Neuronal stem cell (in vitro differentiated cells): ENCODE results near the gene ARFGAP1.
A peak's percentile ranks its signal among the peaks of the same experiment; 100 is the strongest.

Experiments
- DNase-seq: peaks from one replicate; pipeline ENCODE4 v3.0.0-alpha.2; 2013; ENCODE audit warnings: low spot score
- H2AFZ ChIP-seq: one replicate; pipeline ENCODE4 v1.6.1; 2013; ENCODE audit warnings: mild to moderate bottlenecking, low read length, inconsistent platforms
- H2AK5ac ChIP-seq: 2 replicates; pipeline ENCODE4 v1.6.1; 2013; ENCODE audit warnings: low read depth, mild to moderate bottlenecking, inconsistent platforms, low read length, moderate library complexity, mixed read lengths
- H2BK120ac ChIP-seq: 2 replicates; pipeline ENCODE4 v1.6.1; 2013; ENCODE audit warnings: low read depth, mild to moderate bottlenecking, inconsistent platforms, low read length, moderate library complexity, mixed read lengths
- H2BK12ac ChIP-seq: one replicate; pipeline ENCODE4 v1.6.1; 2013; ENCODE audit warnings: low read length, inconsistent platforms
- H2BK15ac ChIP-seq: 2 replicates; pipeline ENCODE4 v1.6.1; 2013; ENCODE audit warnings: mild to moderate bottlenecking, low read length, inconsistent platforms, mixed read lengths
- H2BK5ac ChIP-seq: one replicate; pipeline ENCODE4 v1.6.1; 2013; ENCODE audit warnings: inconsistent platforms, mild to moderate bottlenecking, low read length, moderate library complexity
- H3K14ac ChIP-seq: one replicate; pipeline ENCODE4 v1.6.1; 2013; ENCODE audit warnings: low read length, inconsistent platforms
- H3K18ac ChIP-seq: 2 replicates; pipeline ENCODE4 v1.6.1; 2013; ENCODE audit warnings: low read length, inconsistent platforms
- H3K23ac ChIP-seq: 2 replicates; pipeline ENCODE4 v1.6.1; 2013; ENCODE audit warnings: low read depth, mild to moderate bottlenecking, mixed read lengths, low read length, inconsistent platforms; ENCODE audit not compliant: poor library complexity
- H3K27ac ChIP-seq: replicated peaks from 3 replicates; pipeline ENCODE4 v1.5.1; 2013; ENCODE audit warnings: low read length, inconsistent platforms
- H3K27me3 ChIP-seq, 3 experiments: 2 replicates each; pipeline ENCODE4 v1.6.1; 2013; ENCODE audit warnings: low read length in 3 of 3, mild to moderate bottlenecking in 2 of 3, inconsistent platforms in 1 of 3, low read depth in 1 of 3, mixed read lengths in 1 of 3, moderate library complexity in 1 of 3; ENCODE audit not compliant: control insufficient read depth in 3 of 3, insufficient read depth in 3 of 3
- H3K36me3 ChIP-seq, 2 donors: replicated peaks in 1 of 2; 2 replicates each; pipeline ENCODE4 v1.6.1; 2013; ENCODE audit warnings: low read length in 2 of 2; ENCODE audit not compliant: control insufficient read depth in 2 of 2, insufficient read depth in 2 of 2
- H3K4ac ChIP-seq: 2 replicates; pipeline ENCODE4 v1.6.1; 2013; ENCODE audit warnings: inconsistent platforms, mild to moderate bottlenecking, low read length, moderate library complexity
- H3K4me1 ChIP-seq, 2 donors: 1 replicate in 1 of 2; 2 replicates in 1 of 2; pipeline ENCODE4 v1.6.1; 2013; ENCODE audit warnings: low read length in 2 of 2, low read depth in 1 of 2; ENCODE audit not compliant: control insufficient read depth in 2 of 2, insufficient read depth in 1 of 2
- H3K4me2 ChIP-seq: one replicate; pipeline ENCODE4 v1.6.1; 2013; ENCODE audit warnings: mild to moderate bottlenecking, low read length, inconsistent platforms; ENCODE audit not compliant: insufficient read depth, poor library complexity, severe bottlenecking
- H3K4me3 ChIP-seq, 2 donors: 2 replicates each; pipeline ENCODE4 v1.5.1; 2013; ENCODE audit warnings: low read length in 2 of 2, mild to moderate bottlenecking in 2 of 2, inconsistent platforms in 1 of 2, moderate library complexity in 1 of 2
- H3K79me1 ChIP-seq: one replicate; pipeline ENCODE4 v1.6.1; 2013; ENCODE audit warnings: low read depth, mild to moderate bottlenecking, inconsistent platforms, low read length, moderate library complexity
- H3K9ac ChIP-seq: one replicate; pipeline ENCODE4 v1.6.1; 2013; ENCODE audit warnings: mild to moderate bottlenecking, low read depth, low read length, inconsistent platforms; ENCODE audit not compliant: poor library complexity
- H3K9me3 ChIP-seq, 2 donors: replicated peaks in 1 of 2; 2 replicates each; pipeline versions ENCODE3 to v1.6.1; 2013; ENCODE audit warnings: low read length in 2 of 2, mild to moderate bottlenecking in 2 of 2, inconsistent platforms in 1 of 2, low read depth in 1 of 2, mixed read lengths in 1 of 2, moderate library complexity in 1 of 2; ENCODE audit not compliant: control insufficient read depth in 2 of 2, insufficient read depth in 1 of 2
- H4K8ac ChIP-seq: one replicate; pipeline ENCODE4 v1.6.1; 2013; ENCODE audit warnings: low read depth, mild to moderate bottlenecking, inconsistent platforms, low read length, moderate library complexity
- H4K91ac ChIP-seq: one replicate; pipeline ENCODE4 v1.6.1; 2013; ENCODE audit warnings: low read length, low read depth, mild to moderate bottlenecking, inconsistent platforms; ENCODE audit not compliant: poor library complexity
- WGBS, 2 donors: extraction: QIAGEN DNeasy Blood & Tissue Kit; methylation state at CpG; one replicate each; pipeline ENCODE4 v1.1.7; 2013; ENCODE audit warnings: missing lambda C conversion rate in 2 of 2, mixed read lengths in 1 of 2; ENCODE audit not compliant: insufficient read length in 2 of 2, insufficient replicate concordance in 1 of 2; ENCODE audit errors: extremely low coverage in 2 of 2; 5-methylcytosine and 5-hydroxymethylcytosine counted together

The ARFGAP1 gene

DNA sequence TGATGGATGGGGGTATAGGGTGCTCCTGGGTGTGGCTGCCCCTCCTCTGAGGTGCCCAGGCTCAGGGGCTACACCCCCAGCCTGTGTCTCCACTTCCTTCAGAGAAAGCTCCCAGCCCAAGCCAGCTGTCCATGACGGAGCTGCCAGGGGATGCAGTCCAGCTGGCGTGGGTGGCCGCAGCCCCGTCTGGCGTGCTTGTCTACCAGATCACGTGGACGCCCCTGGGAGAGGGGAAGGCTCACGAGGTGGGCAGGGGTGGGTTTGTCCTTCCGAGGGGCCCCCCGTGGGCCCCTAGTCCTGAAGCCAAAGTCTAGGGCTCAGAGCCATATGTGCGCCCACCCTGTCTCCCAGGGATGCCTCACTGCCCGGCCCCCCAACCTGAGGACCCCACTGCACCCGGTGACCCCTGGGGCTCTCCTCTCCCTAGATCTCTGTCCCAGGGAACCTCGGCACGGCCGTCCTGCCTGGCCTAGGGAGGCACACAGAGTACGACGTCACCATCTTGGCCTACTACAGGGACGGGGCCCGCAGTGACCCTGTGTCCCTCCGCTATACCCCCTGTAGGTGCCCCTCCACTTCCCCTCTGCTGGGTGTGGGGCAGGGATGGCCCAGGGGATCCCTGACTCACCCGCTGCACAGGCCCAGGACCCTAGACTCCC lies 40.2 kb downstream of the ARFGAP1 start:
- H2BK120ac ChIP-seq, result no peak overlapping the region
- peaks cover 2% of the 10 kb centered on the region for H3K79me1 ChIP-seq
- no peak overlapping the region for H3K23ac ChIP-seq
- H3K9me3 ChIP-seq, result no peaks in the 10 kb centered on the region
- no peak overlapping the region for H4K8ac ChIP-seq
- whole genome bisulfite sequencing, 2 donors, result no CpG with 5 or more reads among the region's 22 CpGs
- H2BK15ac ChIP-seq, result no peak overlapping the region
- H3K18ac ChIP-seq, result no peak overlapping the region
- H3K27ac ChIP-seq, result no peak overlapping the region
- no peak overlapping the region for H3K9ac ChIP-seq
- no peak overlapping the region for H2BK12ac ChIP-seq
- peak overlapping the region; percentile 84 for H2AK5ac ChIP-seq
- H3K36me3 ChIP-seq, result no peaks in the 10 kb centered on the region
- peaks cover 0 to 18% (median 0%) of the 10 kb centered on the region in 3 experiments for H3K27me3 ChIP-seq
- no peak overlapping the region for H2AFZ ChIP-seq
- no peak overlapping the region for H3K4me2 ChIP-seq
- H2BK5ac ChIP-seq, result no peak overlapping the region
- no peak overlapping the region for H3K4me3 ChIP-seq
- no peak overlapping the region for H3K4ac ChIP-seq
- H3K14ac ChIP-seq, result peak overlapping the region; percentile 59
- H4K91ac ChIP-seq, result no peak overlapping the region
- no peak for DNase-seq
- H3K4me1 ChIP-seq, result peaks cover 1 to 11% of the 10 kb centered on the region in 2 donors

DNA sequence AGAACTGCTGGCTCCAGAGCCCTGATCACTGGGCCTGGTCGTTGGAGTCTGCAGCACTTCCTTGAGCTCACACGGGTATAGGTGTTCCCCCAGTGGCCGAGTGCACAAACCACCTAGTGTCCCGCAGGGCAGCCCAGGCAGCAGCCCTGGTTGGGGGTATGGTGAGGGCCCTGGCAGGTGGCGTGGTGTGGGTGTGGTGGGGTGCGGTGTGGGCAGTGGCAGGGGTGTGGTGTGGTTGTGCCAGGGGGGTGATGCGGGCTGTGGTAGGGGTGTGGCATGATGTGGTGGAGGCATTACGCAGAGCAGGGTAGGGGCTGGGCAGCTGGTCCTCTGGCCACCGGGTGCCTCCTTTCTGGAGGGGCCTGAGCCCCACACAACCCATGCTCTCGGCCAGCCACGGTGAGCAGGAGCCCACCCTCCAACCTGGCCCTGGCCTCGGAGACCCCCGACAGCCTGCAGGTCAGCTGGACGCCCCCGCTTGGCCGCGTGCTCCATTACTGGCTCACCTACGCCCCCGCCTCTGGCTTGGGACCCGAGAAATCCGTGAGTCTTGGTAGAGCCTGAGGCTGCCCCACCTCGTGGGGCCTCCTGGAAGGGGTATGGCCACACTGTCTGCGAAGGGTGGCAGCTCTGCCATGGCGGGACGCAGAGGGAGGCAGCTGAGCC lies 40.9 kb downstream of the ARFGAP1 start:
- peak overlapping the region; percentile 76 for H3K4ac ChIP-seq
- H4K91ac ChIP-seq, result no peak overlapping the region
- no peaks in the 10 kb centered on the region for H3K9me3 ChIP-seq
- no peak overlapping the region for H3K4me3 ChIP-seq
- no peak overlapping the region for H2BK120ac ChIP-seq
- peak overlapping the region; percentile 95 for H2AK5ac ChIP-seq
- H3K18ac ChIP-seq, result peak overlapping the region; percentile 80
- H3K36me3 ChIP-seq, result no peaks in the 10 kb centered on the region
- no peak overlapping the region for H3K27ac ChIP-seq
- H3K14ac ChIP-seq, result peak overlapping the region; percentile 59
- peak overlapping the region; percentile 37 for H2BK15ac ChIP-seq
- no peak overlapping the region for H3K4me2 ChIP-seq
- H2BK12ac ChIP-seq, result peak overlapping the region; percentile 58
- H3K4me1 ChIP-seq, result peaks cover 1 to 11% of the 10 kb centered on the region in 2 donors
- H3K79me1 ChIP-seq, result peaks cover 2% of the 10 kb centered on the region
- H2BK5ac ChIP-seq, result peak overlapping the region; percentile 87
- WGBS, 2 donors, result no CpG with 5 or more reads among the region's 25 CpGs
- peak overlapping the region; percentile 85 for H3K23ac ChIP-seq
- H4K8ac ChIP-seq, result no peak overlapping the region
- H3K27me3 ChIP-seq, result peaks cover 0 to 11% (median 0%) of the 10 kb centered on the region in 3 experiments
- no peak overlapping the region for H2AFZ ChIP-seq
- H3K9ac ChIP-seq, result no peak overlapping the region
- DNase-seq, result no peak

DNA sequence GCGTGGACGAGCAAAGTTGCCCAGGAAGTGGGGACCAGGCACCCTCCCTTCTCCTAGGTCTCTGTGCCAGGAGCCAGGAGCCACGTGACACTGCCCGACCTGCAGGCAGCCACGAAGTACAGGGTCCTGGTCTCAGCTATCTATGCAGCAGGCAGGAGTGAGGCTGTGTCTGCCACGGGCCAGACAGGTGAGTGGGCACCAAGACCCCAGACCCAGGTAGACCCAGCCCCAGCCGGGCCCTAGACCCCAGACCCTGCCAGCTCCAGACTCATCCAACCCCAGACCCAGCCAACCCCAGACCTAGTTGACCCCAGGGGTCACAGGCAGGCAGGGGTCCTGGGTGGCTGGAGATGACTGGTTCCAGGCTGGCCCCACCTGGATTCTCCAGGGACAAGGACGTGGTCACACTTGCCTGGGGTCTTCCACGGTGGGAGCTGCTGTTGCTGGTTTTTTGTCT lies 41.4 kb downstream of the ARFGAP1 start:
- H3K27ac ChIP-seq, result no peak overlapping the region
- DNase-seq, result no peak
- H3K9ac ChIP-seq, result no peak overlapping the region
- H3K18ac ChIP-seq, result peak overlapping the region; percentile 80
- H2AK5ac ChIP-seq, result peak overlapping the region; percentile 95
- H3K9me3 ChIP-seq, result no peaks in the 10 kb centered on the region
- WGBS, 2 donors, result no CpG with 5 or more reads among the region's 9 CpGs
- no peak overlapping the region for H3K4ac ChIP-seq
- no peaks in the 10 kb centered on the region for H3K36me3 ChIP-seq
- peak overlapping the region; percentile 37 for H2BK15ac ChIP-seq
- peak overlapping the region; percentile 22 for H2BK12ac ChIP-seq
- H3K23ac ChIP-seq, result peak overlapping the region; percentile 85
- no peak overlapping the region for H4K91ac ChIP-seq
- H3K4me3 ChIP-seq, result no peak overlapping the region
- no peak overlapping the region for H2BK120ac ChIP-seq
- H4K8ac ChIP-seq, result no peak overlapping the region
- H3K4me2 ChIP-seq, result no peak overlapping the region
- H2BK5ac ChIP-seq, result peak overlapping the region; percentile 87
- peaks cover 0 to 7% (median 0%) of the 10 kb centered on the region in 3 experiments for H3K27me3 ChIP-seq
- no peak overlapping the region for H2AFZ ChIP-seq
- H3K4me1 ChIP-seq, result peaks cover 1 to 10% of the 10 kb centered on the region in 2 donors
- peaks cover 2% of the 10 kb centered on the region for H3K79me1 ChIP-seq
- peak overlapping the region; percentile 38 for H3K14ac ChIP-seq

DNA sequence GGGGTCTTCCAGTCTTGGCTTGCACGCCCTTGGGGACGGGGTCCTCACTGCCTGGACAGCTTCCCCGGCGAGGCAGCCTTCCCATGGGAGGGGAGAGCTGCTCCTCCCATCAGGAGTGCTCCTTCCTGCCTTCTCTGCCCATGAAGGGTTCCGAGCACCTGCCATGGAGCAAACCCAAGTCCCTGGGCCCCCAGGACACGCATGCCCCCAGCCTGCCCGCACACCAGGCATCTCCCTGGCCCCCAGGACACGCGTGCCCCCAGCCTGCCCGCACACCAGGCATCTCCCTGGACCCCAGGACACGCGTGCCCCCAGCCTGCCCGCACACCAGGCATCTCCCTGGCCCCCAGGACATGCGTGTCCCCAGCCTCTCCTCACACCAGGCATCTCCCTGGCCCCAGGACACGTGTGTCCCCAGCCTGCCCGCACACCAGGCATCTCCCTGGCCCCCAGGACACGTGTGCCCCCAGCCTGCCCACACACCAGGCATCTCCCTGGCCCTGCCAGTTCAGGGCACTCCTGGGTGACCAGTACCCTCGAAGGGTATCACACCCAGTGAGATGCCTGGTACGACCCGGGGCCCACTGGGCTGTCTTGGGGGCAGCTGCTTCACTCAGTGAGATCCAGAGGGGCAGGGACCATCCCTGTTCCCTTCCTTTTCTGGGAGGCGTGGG lies 42.1 kb downstream of the ARFGAP1 start:
- Histone ChIP-seq H2BK120ac (no peak overlapping the region), H3K14ac (peak overlapping the region; percentile 31), H3K18ac (peak overlapping the region; percentile 80), H3K27ac (no peak overlapping the region), H3K36me3 (no peaks in the 10 kb centered on the region), H3K9ac (peak overlapping the region; percentile 50), H2BK15ac (no peak overlapping the region), H3K27me3 (peaks cover 0 to 7% (median 0%) of the 10 kb centered on the region in 3 experiments), H3K4me1 (peaks cover under 1 to 5% of the 10 kb centered on the region in 2 donors), H2BK12ac (peak overlapping the region; percentile 41), H4K91ac (peak overlapping the region; percentile 53), H4K8ac (no peak overlapping the region), H3K23ac (no peak overlapping the region), H2AFZ (no peak overlapping the region), H3K9me3 (no peaks in the 10 kb centered on the region), H3K4me3 (no peak overlapping the region), H3K4ac (no peak overlapping the region), H3K4me2 (no peak overlapping the region), H2AK5ac (peak overlapping the region; percentile 56), H3K79me1 (peaks cover 2% of the 10 kb centered on the region), H2BK5ac (peak overlapping the region; percentile 71)
- no peak for DNase-seq
- WGBS, 2 donors, result no CpG with 5 or more reads among the region's 21 CpGs
